ENCODE measurements around the gene KRTAP23-1. TPM values are rescaled to one million over a fixed set of nuclear protein-coding genes. Genes with fewer than 3 reads are reported as not detected.

Gene KRTAP23-1
- total RNA-seq, 1 donor from 2014 or later: not detected

GRCh38 chr21:30320215-30320614 lies 28.2 kb downstream of the KRTAP23-1 start, which contains the start of gene KRTAP26-1:
KRTAP26-1 (minus strand) TSS chr21:30320315; CDS start chr21:30320035, 280 bp downstream.
- no peak within 1 kb of the TSS for H3K4me3 ChIP-seq (ENCODE audit: low read depth, low read length)
- DNase-seq (ENCODE audit: low read depth): no peak
- no peak for TF ChIP-seq CTCF (conservative IDR thresholded peaks at IDR 0.05; ENCODE audit: low read depth, low read length)

DNA sequence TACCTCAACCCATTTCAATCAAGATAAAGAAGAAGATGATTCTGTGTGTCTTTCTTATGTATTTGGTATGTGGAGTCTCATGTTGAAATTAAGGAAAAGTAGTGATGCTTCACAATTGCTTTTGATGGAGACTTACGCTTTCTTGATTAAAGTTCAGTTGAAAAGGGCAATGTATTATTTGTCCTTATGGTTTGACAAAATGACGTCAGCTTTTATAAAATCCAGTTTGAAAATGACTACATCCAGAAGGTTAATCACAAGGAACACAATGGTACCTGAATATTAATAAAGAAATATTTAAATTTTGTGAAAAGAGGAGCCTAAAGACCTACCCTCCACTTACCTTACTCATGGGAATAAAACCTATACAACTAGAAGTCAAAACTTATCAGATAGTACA lies 32.7 kb downstream of the KRTAP23-1 start:
- no peak overlapping the region for H3K4me3 ChIP-seq (ENCODE audit: low read depth, low read length)
- DNase-seq (ENCODE audit: low read depth): no peak
- TF ChIP-seq CTCF (conservative IDR thresholded peaks at IDR 0.05; ENCODE audit: low read depth, low read length): no peak

GRCh38 chr21:30306884-30307283 lies 41.5 kb downstream of the KRTAP23-1 start:
- TF ChIP-seq CTCF (conservative IDR thresholded peaks at IDR 0.05; ENCODE audit: low read depth, low read length): no peak
- no peak overlapping the region for H3K4me3 ChIP-seq (ENCODE audit: low read depth, low read length)
- DNase-seq (ENCODE audit: low read depth): no peak

- TF ChIP-seq CTCF (conservative IDR thresholded peaks at IDR 0.05; ENCODE audit: low read depth, low read length): no peak
- no peak for DNase-seq (ENCODE audit: low read depth)
- H3K4me3 ChIP-seq (ENCODE audit: low read depth, low read length): no peak overlapping the region
Observed at GRCh38 chr21:30305136-30305535, 43.3 kb downstream of the KRTAP23-1 start.

Other genes with a start within 250 kb of the KRTAP23-1 start
- not detected in 2 replicates for gene CLDN17, start 181.8 kb downstream of the KRTAP23-1 start, total RNA-seq
- not detected in 2 replicates for gene CLDN8, start 132.5 kb downstream of the KRTAP23-1 start, total RNA-seq
- gene KRTAP24-1, start 65.7 kb downstream of the KRTAP23-1 start, total RNA-seq: not detected in 2 replicates
- not detected in 2 replicates for gene KRTAP25-1, start 59.1 kb downstream of the KRTAP23-1 start, total RNA-seq
- gene KRTAP26-1, start 28.3 kb downstream of the KRTAP23-1 start, total RNA-seq: not detected in 2 replicates
- not detected in 2 replicates for gene KRTAP27-1, start 10.9 kb downstream of the KRTAP23-1 start, total RNA-seq
- gene KRTAP13-2, start 23.7 kb upstream of the KRTAP23-1 start, total RNA-seq: not detected in 2 replicates
- gene KRTAP13-1, start 47.4 kb upstream of the KRTAP23-1 start, total RNA-seq: not detected in 2 replicates
- not detected in 2 replicates for gene KRTAP13-3, start 77.3 kb upstream of the KRTAP23-1 start, total RNA-seq
- gene KRTAP13-4, start 81.6 kb upstream of the KRTAP23-1 start, total RNA-seq: not detected in 2 replicates
- not detected in 2 replicates for gene KRTAP15-1, start 91.7 kb upstream of the KRTAP23-1 start, total RNA-seq
- not detected in 2 replicates for gene KRTAP19-1, start 131.8 kb upstream of the KRTAP23-1 start, total RNA-seq
- gene KRTAP19-2, start 138.8 kb upstream of the KRTAP23-1 start, total RNA-seq: not detected in 2 replicates
- gene KRTAP19-3, start 143.4 kb upstream of the KRTAP23-1 start, total RNA-seq: not detected in 2 replicates
- not detected in 2 replicates for gene KRTAP19-4, start 148.6 kb upstream of the KRTAP23-1 start, total RNA-seq
- gene KRTAP19-5, start 153.5 kb upstream of the KRTAP23-1 start, total RNA-seq: not detected in 2 replicates
- gene KRTAP19-6, start 193.3 kb upstream of the KRTAP23-1 start, total RNA-seq: not detected in 2 replicates
- not detected in 2 replicates for gene KRTAP19-7, start 212.7 kb upstream of the KRTAP23-1 start, total RNA-seq
- not detected in 2 replicates for gene KRTAP22-2, start 241.8 kb upstream of the KRTAP23-1 start, total RNA-seq
- not detected in 2 replicates for gene KRTAP6-3, start 243.8 kb upstream of the KRTAP23-1 start, total RNA-seq

All from epithelial cell of proximal tubule (primary cell).